Upper lobe of left lung (tissue), 4 donors: Measurements from ENCODE around the gene OR52N5.

ENCODE experiments used
- EP300 ChIP-seq, 4 donors: sonication (generic); formaldehyde crosslinking; IDR thresholded peaks; one replicate each; pipeline ENCODE4 v1.5.1; 2017; ENCODE audit warnings: antibody characterized with exemption in 4 of 4, control low read depth in 2 of 4
- POLR2AphosphoS5 ChIP-seq, 2 donors: sonication (generic); formaldehyde crosslinking; IDR thresholded peaks; one replicate each; pipeline ENCODE4 v1.5.1; 2017; ENCODE audit warnings: antibody characterized with exemption in 2 of 2

DNA sequence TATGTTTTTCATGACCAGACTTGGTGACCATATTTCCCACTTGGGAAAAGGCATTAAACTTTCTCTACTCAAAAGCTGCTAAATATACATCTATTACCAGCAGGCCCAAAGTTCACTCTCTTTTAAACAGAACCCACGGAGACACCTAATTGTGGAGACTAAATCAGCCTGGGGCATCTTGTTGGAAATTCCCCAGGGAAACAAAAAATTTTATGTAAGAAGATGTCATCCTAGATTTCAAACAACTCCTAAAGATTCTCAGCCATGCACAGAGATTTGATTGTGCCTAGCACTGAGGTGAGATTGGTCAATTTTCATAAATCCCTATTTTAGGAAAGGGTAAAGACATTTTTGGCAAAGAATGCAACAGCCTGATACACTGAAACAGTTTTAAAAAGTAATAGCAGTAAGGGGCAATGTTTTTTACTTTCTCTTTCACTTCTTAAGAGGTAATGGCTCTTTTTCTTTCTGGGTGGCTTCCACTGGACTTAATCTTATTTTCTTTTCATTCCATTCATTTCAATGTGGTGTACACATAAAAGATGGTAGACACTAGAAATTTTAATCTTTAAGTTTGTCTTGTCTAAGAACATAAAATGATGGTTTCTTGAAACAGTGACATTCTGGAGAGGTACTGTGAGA, 35.2 kb upstream of the OR52N5 start:
- TF ChIP-seq EP300 (IDR thresholded peaks at IDR 0.05), result no peak
- no peak for TF ChIP-seq POLR2AphosphoS5 (IDR thresholded peaks at IDR 0.05)
